ENCODE results near the gene MIGA1. TPM values are rescaled to one million over a fixed set of nuclear protein-coding genes. Genes with fewer than 3 reads are reported as not detected.
A peak's percentile ranks its signal among the peaks of the same experiment; 100 is the strongest.

MIGA1 gene
- total and polyA plus RNA-seq, 9 of the 15 experiments (the other 6 are each of a cell fraction or from before 2014, with no cell fraction given): 1.6 to 5.1 (median 2.9) TPM

GRCh38 chr1:77900687-77901293 lies 121.3 kb downstream of the MIGA1 start (continued):
- TF ChIP-seq ZNF280B (CRISPR knock-in tag; IDR thresholded peaks at IDR 0.05) (no peak), ZNF311 (CRISPR knock-in tag; IDR thresholded peaks at IDR 0.05) (no peak), ZNF766 (CRISPR knock-in tag; conservative IDR thresholded peaks at IDR 0.05) (no peak), SREBF1 (IDR thresholded peaks at IDR 0.05; ENCODE audit: borderline replicate concordance, low read depth, low read length) (no peak), FOXK2 (conservative IDR thresholded peaks at IDR 0.05 in 1 of 2, IDR thresholded peaks at IDR 0.05 in 1 of 2; ENCODE audit: low read depth in 2 of 2) (no peak), ZZZ3 (IDR thresholded peaks at IDR 0.05) (no peak), SMC3 (conservative IDR thresholded peaks at IDR 0.05; ENCODE audit: insufficient read depth, low read depth, low read length) (peak; percentile 34; the same call in 1 of the 2 replicates), RAD21 (CRISPR knock-in tag; conservative IDR thresholded peaks at IDR 0.05 in 1 of 2, IDR thresholded peaks at IDR 0.05 in 1 of 2) (peak; percentile 64 to 91), ETV1 (tag; conservative IDR thresholded peaks at IDR 0.05; ENCODE audit: low read depth) (no peak), CTCF (IDR thresholded peaks at IDR 0.05 in 2 of 3, conservative IDR thresholded peaks at IDR 0.05 in 1 of 3; ENCODE audit: insufficient read depth in 2 of 3, low read depth in 1 of 3, low read length in 3 of 3) (peak; percentile 63 to 79 (median 74))

Data from K562 (cell line).